H1 (cell line): ENCODE measurements around the gene HRH2. TPM values are rescaled to one million over a fixed set of nuclear protein-coding genes. Genes with fewer than 3 reads are reported as not detected.

ENCODE experiments used
- GABPA ChIP-seq: IDR thresholded peaks from 2 replicates; pipeline ENCODE4 v1.6.1; 2011; ENCODE audit warnings: mild to moderate bottlenecking, low read length, moderate library complexity, borderline replicate concordance; ENCODE audit not compliant: insufficient read depth
- GTF2F1 ChIP-seq: IDR thresholded peaks from 2 replicates; pipeline ENCODE4 v1.6.1; 2012; ENCODE audit warnings: low read depth, low read length, improper control_type of control experiment, borderline replicate concordance
- KDM1A ChIP-seq: fragments of 200-600, 300-600 bp; sonication (generic); IDR thresholded peaks from 2 replicates; pipeline ENCODE4 v1.7.1; 2016; ENCODE audit warnings: mild to moderate bottlenecking, low read length, borderline replicate concordance
- SIRT6 ChIP-seq: IDR thresholded peaks from one replicate; pipeline ENCODE4 v1.7.1; 2012; ENCODE audit warnings: low read length, inconsistent platforms
- polyA plus RNA-seq, 7 experiments: library from polyadenylated mRNA; depleted of rRNA in 3 of 7; stranded (reverse) in 5 of 7; unstranded in 2 of 7; fragments of >200 nt in 5 of 7; fragments of 200-250 nt in 2 of 7; gene quantifications; 1 replicate in 5 of 7; 2 replicates in 1 of 7; 4 replicates in 1 of 7; pipeline versions ENCODE4 v1.2.1 to v1.2.3, GENCODE V29; 2011 to 2013; ENCODE audit warnings: missing spikeins in 2 of 7, mixed read lengths in 2 of 7
- total RNA-seq: library from RNA; stranded (reverse); fragmentation: NEBNext Ultra II Directional; extraction: Animal tissue kit (Norgen Biotek cat#: 25700); gene quantifications from 2 replicates; pipeline ENCODE4 v1.2.1, GENCODE V29; 2021

HRH2 gene
- total and polyA plus RNA-seq, 2 of the 8 experiments (the other 6 are each of a cell fraction or from before 2014, with no cell fraction given) = 7.8 to 8.1 TPM

DNA sequence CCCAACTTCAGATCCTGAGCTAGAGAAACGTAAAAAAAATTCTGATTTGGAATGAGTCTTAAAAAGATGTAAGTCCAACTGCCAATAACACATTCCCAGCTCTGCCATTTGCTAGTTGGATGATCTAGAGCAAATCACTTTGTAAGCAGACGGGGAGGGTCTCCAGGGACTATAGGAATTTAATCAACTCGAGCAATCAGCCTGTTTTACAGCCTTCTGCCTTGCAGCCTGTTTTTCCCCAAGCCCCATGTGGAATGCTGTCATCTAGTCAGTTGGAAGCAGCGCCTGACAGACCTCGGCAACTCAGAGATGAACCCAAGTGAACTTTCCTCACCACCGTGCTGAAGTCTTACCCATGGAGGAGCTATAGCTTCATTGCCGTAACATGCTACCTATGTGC lies 34.8 kb upstream of the HRH2 start (continued):
- TF ChIP-seq KDM1A = no peak
- no peak for TF ChIP-seq GTF2F1
- TF ChIP-seq SIRT6 = no peak
- TF ChIP-seq GABPA = no peak
